ENCODE measurements around the gene SAG. TPM values are rescaled to one million over a fixed set of nuclear protein-coding genes. Genes with fewer than 3 reads are reported as not detected.
A peak's percentile ranks its signal among the peaks of the same experiment; 100 is the strongest.

Gene SAG
- total RNA-seq, 1 donor from 2014 or later, result 14.7 TPM

- no peak for DNase-seq (ENCODE audit: low spot score)
Observed at GRCh38 chr2:233288663-233289062, 19.0 kb upstream of the SAG start.

- no peak for DNase-seq (ENCODE audit: low spot score)
Observed at GRCh38 chr2:233289648-233290047, 18.0 kb upstream of the SAG start.

- DNase-seq (ENCODE audit: low spot score), result no peak
Observed at GRCh38 chr2:233290051-233290845, 17.4 kb upstream of the SAG start.

DNA sequence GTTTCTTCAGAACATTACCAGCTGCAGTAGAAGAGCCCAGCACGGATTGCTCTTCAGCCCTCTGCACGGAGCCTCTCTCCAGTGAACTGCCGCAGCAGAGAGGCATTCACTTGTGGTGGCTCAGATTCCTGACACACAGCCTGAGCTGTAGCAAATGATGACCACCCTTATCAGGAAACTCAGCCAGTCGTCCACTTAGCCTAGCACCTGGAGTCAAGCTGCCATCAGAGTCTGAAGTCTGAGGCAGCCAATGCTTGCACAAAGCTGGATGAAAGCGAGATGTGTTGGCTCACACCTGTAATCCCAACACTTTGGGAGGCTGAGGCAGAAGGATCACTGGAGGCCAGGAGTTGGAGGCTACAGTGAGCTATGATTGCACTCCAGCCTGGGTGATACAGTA, 11.7 kb upstream of the SAG start:
- no peak for DNase-seq (ENCODE audit: low spot score)

GRCh38 chr2:233297076-233297475, 10.5 kb upstream of the SAG start:
- no peak for DNase-seq (ENCODE audit: low spot score)

DNA sequence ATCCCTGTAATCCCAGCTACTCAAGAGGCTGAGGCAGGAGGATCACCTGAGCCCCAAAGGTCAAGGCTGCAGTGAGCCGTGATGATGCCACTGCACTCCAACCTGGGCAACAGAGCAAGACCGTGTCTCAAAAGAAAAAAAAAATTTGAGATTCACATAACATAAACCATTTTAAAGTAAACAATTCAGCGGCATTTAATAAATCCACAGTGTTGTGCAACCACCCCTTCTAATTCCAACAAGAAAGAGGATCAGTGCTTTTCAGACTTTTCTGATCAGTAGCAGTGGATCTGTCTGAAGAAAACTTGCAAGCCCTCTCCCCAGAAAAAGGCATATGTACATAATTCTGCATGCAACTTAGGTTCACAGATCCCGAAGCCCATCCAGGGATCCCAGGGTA, 7.2 kb upstream of the SAG start:
- no peak for DNase-seq (ENCODE audit: low spot score)

- no peak for DNase-seq (ENCODE audit: low spot score)
Observed at GRCh38 chr2:233301248-233301647, 6.4 kb upstream of the SAG start.

- peak; percentile 6 for DNase-seq (ENCODE audit: low spot score)
Observed at GRCh38 chr2:233301811-233302210, 5.8 kb upstream of the SAG start.

GRCh38 chr2:233303252-233303651, 4.4 kb upstream of the SAG start:
- no peak for DNase-seq (ENCODE audit: low spot score)

DNA sequence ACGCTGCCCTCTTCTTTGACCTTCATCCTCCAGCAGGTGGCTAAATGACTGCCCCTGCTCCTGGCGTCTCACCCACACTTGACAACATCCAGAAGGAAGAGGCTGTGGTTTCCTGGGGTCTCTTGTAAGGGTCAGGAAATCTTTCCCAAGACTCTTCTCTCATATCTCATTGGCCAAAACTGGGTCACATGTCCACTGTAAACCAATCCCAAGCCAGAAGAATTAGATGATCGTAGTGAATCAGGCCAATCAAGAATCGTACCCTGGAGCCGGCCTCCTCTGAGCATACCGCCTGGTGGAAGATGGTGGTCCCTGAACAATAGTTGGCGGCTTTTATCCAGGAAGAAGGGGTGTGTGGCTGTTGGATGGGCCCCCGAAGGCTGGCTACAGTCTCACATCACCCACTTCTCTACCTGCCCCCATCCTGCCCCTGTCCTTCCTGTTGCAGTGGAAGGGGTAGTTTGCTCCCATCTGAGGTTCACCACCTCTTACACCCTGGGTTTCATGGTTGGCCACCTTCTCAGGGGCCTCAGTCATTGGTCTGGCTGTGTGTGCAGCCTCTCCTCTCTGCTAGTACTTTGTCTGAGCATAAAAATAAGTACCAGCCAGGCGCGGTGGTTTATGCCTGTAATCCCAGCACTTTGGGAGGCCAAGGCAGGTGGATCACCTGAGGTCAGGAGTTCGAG, 3.8 kb downstream of the SAG start:
- no peak for DNase-seq (ENCODE audit: low spot score)

GRCh38 chr2:233312874-233313273, 5.3 kb downstream of the SAG start:
- DNase-seq (ENCODE audit: low spot score), result no peak

GRCh38 chr2:233314180-233314925, 6.7 kb downstream of the SAG start:
- DNase-seq (ENCODE audit: low spot score), result no peak

GRCh38 chr2:233317196-233317943, 9.8 kb downstream of the SAG start:
- DNase-seq (ENCODE audit: low spot score), result no peak

GRCh38 chr2:233319256-233319655, 11.6 kb downstream of the SAG start:
- DNase-seq (ENCODE audit: low spot score), result no peak

GRCh38 chr2:233320470-233320869, 12.9 kb downstream of the SAG start:
- DNase-seq (ENCODE audit: low spot score), result no peak

- no peak for DNase-seq (ENCODE audit: low spot score)
Observed at GRCh38 chr2:233321166-233321565, 13.6 kb downstream of the SAG start.

- no peak for DNase-seq (ENCODE audit: low spot score)
Observed at GRCh38 chr2:233323851-233324250, 16.2 kb downstream of the SAG start.

- DNase-seq (ENCODE audit: low spot score), result no peak
Observed at GRCh38 chr2:233325256-233325655, 17.6 kb downstream of the SAG start.

DNA sequence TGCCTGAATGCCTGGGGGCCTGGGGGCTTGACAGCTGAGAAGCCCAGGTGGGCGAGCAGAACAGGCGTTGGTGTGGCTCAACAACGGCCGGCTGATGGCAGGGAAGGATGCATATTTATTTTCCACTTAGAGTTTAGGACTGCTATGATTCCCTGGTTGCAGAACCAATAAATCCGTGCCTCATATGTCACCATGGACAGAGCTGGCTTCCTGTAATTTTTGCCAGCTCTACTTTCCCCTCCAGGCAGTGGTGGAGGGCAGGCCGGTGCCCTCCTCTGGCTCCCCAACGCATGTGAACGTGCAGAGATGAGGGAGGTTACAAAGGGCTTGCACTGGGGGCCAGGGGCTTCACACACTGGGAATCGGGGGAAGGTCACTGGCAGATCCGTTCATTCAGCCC, 18.2 kb downstream of the SAG start:
- DNase-seq (ENCODE audit: low spot score), result no peak

- no peak for DNase-seq (ENCODE audit: low spot score)
Observed at GRCh38 chr2:233326500-233326899, 18.9 kb downstream of the SAG start.

- no peak for DNase-seq (ENCODE audit: low spot score)
Observed at GRCh38 chr2:233328922-233329321, 21.3 kb downstream of the SAG start.
